OCI-LY3 (cell line): ENCODE measurements around the gene DNM3.

ENCODE experiments used
- H2AFZ ChIP-seq: fragments of 200-600, 300-600 bp; shearing (Covaris generic); 2 replicates; pipeline ENCODE4 v1.6.0; 2014; ENCODE audit warnings: antibody characterized with exemption, low read depth, low read length
- H3K27ac ChIP-seq: fragments of 200-600, 300-600 bp; sonication (generic); 2 replicates; pipeline ENCODE4 v1.5.1; 2014; ENCODE audit warnings: mild to moderate bottlenecking, low read length, moderate library complexity, mixed read lengths
- H3K27me3 ChIP-seq: fragments of 200-600, 300-600 bp; sonication (generic); 2 replicates; pipeline ENCODE4 v1.6.1; 2014; ENCODE audit warnings: low read depth, low read length, mixed read lengths
- H3K36me3 ChIP-seq: fragments of 200-600, 300-600 bp; sonication (generic); replicated peaks from 2 replicates; pipeline ENCODE3; 2014; ENCODE audit warnings: low read depth, low read length, mixed read lengths
- H3K4me1 ChIP-seq: fragments of 300-600, 200-600 bp; sonication (generic); 2 replicates; pipeline ENCODE4 v1.6.1; 2014; ENCODE audit warnings: low read length, mixed read lengths
- H3K4me2 ChIP-seq: fragments of 200-600, 300-600 bp; sonication (generic); 2 replicates; pipeline ENCODE4 v1.6.1; 2014; ENCODE audit warnings: low read length, mixed read lengths
- H3K4me3 ChIP-seq: fragments of 300-600, 200-600 bp; sonication (generic); 2 replicates; pipeline ENCODE4 v1.5.1; 2014; ENCODE audit warnings: antibody characterized with exemption, mild to moderate bottlenecking, low read length, moderate library complexity
- H3K79me2 ChIP-seq: fragments of 300-600, 200-600 bp; shearing (Covaris generic); 2 replicates; pipeline ENCODE4 v1.6.1; 2014; ENCODE audit warnings: mild to moderate bottlenecking, low read length, mixed read lengths
- H3K9ac ChIP-seq: fragments of 300-600, 200-600 bp; shearing (Covaris generic); 2 replicates; pipeline ENCODE4 v1.6.0; 2014; ENCODE audit warnings: mild to moderate bottlenecking, low read length, moderate library complexity
- H3K9me3 ChIP-seq: fragments of 200-600, 300-600 bp; shearing (Covaris generic); 2 replicates; pipeline ENCODE4 v1.6.1; 2014; ENCODE audit warnings: low read length, mixed read lengths; ENCODE audit not compliant: insufficient read depth
- H4K20me1 ChIP-seq: fragments of 200-600, 300-600 bp; sonication (generic); 2 replicates; pipeline ENCODE4 v1.6.1; 2016; ENCODE audit warnings: low read length, mixed read lengths; ENCODE audit not compliant: insufficient read depth
- CTCF ChIP-seq: fragments of 200-600, 300-600 bp; sonication (generic); IDR thresholded peaks from 2 replicates; pipeline ENCODE4 v1.5.1; 2014; ENCODE audit warnings: antibody characterized with exemption, low read length, low read depth
- EZH2phosphoT487 ChIP-seq: fragments of 200-600 bp; shearing (Covaris generic); IDR thresholded peaks from 2 replicates; pipeline ENCODE4 v1.6.1; 2018; ENCODE audit warnings: antibody characterized with exemption, mixed run types, low read depth

Gene DNM3

GRCh38 chr1:172251486-172251885 lies 410.2 kb downstream of the DNM3 start:
- TF ChIP-seq CTCF: no peak
- TF ChIP-seq EZH2phosphoT487: no peak
- no peak overlapping the region for H3K27ac ChIP-seq
- H3K27me3 ChIP-seq: no peaks in the 10 kb centered on the region
- H3K4me3 ChIP-seq: no peak overlapping the region
- H3K9ac ChIP-seq: no peak overlapping the region
- H3K4me1 ChIP-seq: peaks cover 14% of the 10 kb centered on the region
- H4K20me1 ChIP-seq: no peaks in the 10 kb centered on the region
- H3K36me3 ChIP-seq: no peaks in the 10 kb centered on the region
- H3K4me2 ChIP-seq: no peak overlapping the region
- no peaks in the 10 kb centered on the region for H3K9me3 ChIP-seq
- no peaks in the 10 kb centered on the region for H3K79me2 ChIP-seq
- H2AFZ ChIP-seq: no peak overlapping the region

GRCh38 chr1:172252321-172252720 lies 411.0 kb downstream of the DNM3 start:
- no peak overlapping the region for H3K4me3 ChIP-seq
- no peak overlapping the region for H3K4me2 ChIP-seq
- TF ChIP-seq CTCF (no peak), EZH2phosphoT487 (no peak)
- no peak overlapping the region for H3K27ac ChIP-seq
- H3K27me3 ChIP-seq: no peaks in the 10 kb centered on the region
- H4K20me1 ChIP-seq: no peaks in the 10 kb centered on the region
- H3K4me1 ChIP-seq: peaks cover 14% of the 10 kb centered on the region
- H3K36me3 ChIP-seq: no peaks in the 10 kb centered on the region
- no peaks in the 10 kb centered on the region for H3K79me2 ChIP-seq
- H3K9me3 ChIP-seq: no peaks in the 10 kb centered on the region
- H3K9ac ChIP-seq: no peak overlapping the region
- H2AFZ ChIP-seq: no peak overlapping the region

GRCh38 chr1:172252958-172253357 lies 411.7 kb downstream of the DNM3 start:
- H3K9ac ChIP-seq: no peak overlapping the region
- H3K79me2 ChIP-seq: no peaks in the 10 kb centered on the region
- no peaks in the 10 kb centered on the region for H3K9me3 ChIP-seq
- H3K27me3 ChIP-seq: no peaks in the 10 kb centered on the region
- no peak for TF ChIP-seq EZH2phosphoT487
- no peak for TF ChIP-seq CTCF
- H3K4me1 ChIP-seq: peaks cover 14% of the 10 kb centered on the region
- H3K36me3 ChIP-seq: no peaks in the 10 kb centered on the region
- no peak overlapping the region for H3K27ac ChIP-seq
- H4K20me1 ChIP-seq: no peaks in the 10 kb centered on the region
- no peak overlapping the region for H3K4me2 ChIP-seq
- no peak overlapping the region for H2AFZ ChIP-seq
- no peak overlapping the region for H3K4me3 ChIP-seq

GRCh38 chr1:172254521-172255222 lies 413.4 kb downstream of the DNM3 start:
- 0 out of 2 replicates have a peak overlapping the region, but pooled peaks have one; percentile 37 for H2AFZ ChIP-seq
- H3K27ac ChIP-seq: no peak overlapping the region

More at GRCh38 chr1:172254521-172255222, 413.4 kb downstream of the DNM3 start:
- Histone ChIP-seq H3K4me1 (peaks cover 14% of the 10 kb centered on the region), H4K20me1 (no peaks in the 10 kb centered on the region), H3K9me3 (peaks cover 1% of the 10 kb centered on the region; the same call in 1 of the 2 replicates), H3K9ac (no peak overlapping the region), H3K4me2 (no peak overlapping the region; the same call in 1 of the 2 replicates), H3K36me3 (no peaks in the 10 kb centered on the region), H3K79me2 (no peaks in the 10 kb centered on the region), H3K27me3 (no peaks in the 10 kb centered on the region), H3K4me3 (no peak overlapping the region)
- TF ChIP-seq CTCF: no peak
- TF ChIP-seq EZH2phosphoT487: no peak
